Activated CD8-positive, alpha-beta memory T cell treated with anti-CD3 and anti-CD28 coated beads, Interleukin-2, amount 10 ng/mL, durations not matched to agents 7 days and 5 days (primary cell): ENCODE results near the gene LDLRAD4. TPM values are rescaled to one million over a fixed set of nuclear protein-coding genes. Genes with fewer than 3 reads are reported as not detected.

ENCODE experiments used
- ATAC-seq: fragments of 150-1000 bp; cut with Tn5 transposase; one replicate; pipeline ENCODE4 v1.10.0; 2021; ENCODE audit warnings: moderate library complexity
- CTCF ChIA-PET: fragments of 350-600 bp; sonication (Branson Sonifier 250); formaldehyde crosslinking; loops from one replicate; lab custom pipeline; 2021; ENCODE audit warnings: antibody characterized with exemption; lab: Charles Lee
- DNase-seq: peaks from one replicate; pipeline ENCODE4 v3.0.0-alpha.2; 2020
- H3K27ac Mint-ChIP-seq: one replicate; pipeline ENCODE4 v1.8.0; 2021; ENCODE audit warnings: mild to moderate bottlenecking, mixed read lengths
- H3K27me3 Mint-ChIP-seq: one replicate; pipeline ENCODE4 v1.8.0; 2021; ENCODE audit warnings: mixed read lengths
- H3K36me3 Mint-ChIP-seq: one replicate; pipeline ENCODE4 v1.8.0; 2021; ENCODE audit warnings: mild to moderate bottlenecking, mixed read lengths
- H3K4me1 Mint-ChIP-seq: one replicate; pipeline ENCODE4 v1.8.0; 2021; ENCODE audit warnings: mixed read lengths
- H3K4me3 Mint-ChIP-seq: one replicate; pipeline ENCODE4 v1.8.0; 2021; ENCODE audit warnings: mild to moderate bottlenecking, moderate library complexity, mixed read lengths
- H3K9me3 Mint-ChIP-seq: one replicate; pipeline ENCODE4 v1.8.0; 2022; ENCODE audit warnings: low read depth, mixed read lengths
- total RNA-seq, 2 experiments: library from RNA; stranded (reverse); gene quantifications; one replicate each; pipeline ENCODE4 v1.2.3, GENCODE V29; 2021

LDLRAD4 gene
- total RNA-seq, 2 experiments from 2014 or later = 33.9 to 44.5 TPM

DNA sequence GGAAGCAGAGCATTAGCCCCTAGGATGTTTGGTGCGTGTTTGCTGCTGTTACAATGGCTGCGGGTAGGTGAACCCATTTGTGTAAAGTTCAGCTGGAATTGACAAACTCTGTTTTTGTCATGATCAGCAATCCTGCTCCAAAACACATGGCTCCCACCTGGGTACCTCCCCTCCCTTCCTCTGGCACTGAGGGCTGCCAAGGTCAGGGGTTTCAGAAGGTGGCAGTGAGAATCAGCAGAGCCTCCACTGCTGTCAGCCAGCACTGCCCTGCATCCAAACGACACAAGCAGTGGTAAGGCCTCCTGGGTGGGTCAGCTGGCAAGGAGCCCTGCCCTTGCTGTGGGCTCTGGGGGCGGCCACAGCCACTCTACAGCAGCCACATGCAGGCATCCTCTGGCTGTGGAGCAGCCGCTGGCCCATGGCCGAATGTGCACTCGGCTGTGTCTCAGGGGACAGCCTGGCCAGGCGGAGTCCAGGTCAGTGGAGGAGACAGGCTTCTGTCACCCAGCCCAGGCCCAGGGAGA, 32.8 kb upstream of the LDLRAD4 start:
- Mint-ChIP-seq H3K4me1 (no peaks in the 10 kb centered on the region), H3K27ac (no peak overlapping the region), H3K4me3 (no peak overlapping the region), H3K36me3 (no peaks in the 10 kb centered on the region), H3K9me3 (no peaks in the 10 kb centered on the region), H3K27me3 (peaks cover 44% of the 10 kb centered on the region)
- ATAC-seq = no peak
- CTCF ChIA-PET = no interaction called here
- DNase-seq = no peak

DNA sequence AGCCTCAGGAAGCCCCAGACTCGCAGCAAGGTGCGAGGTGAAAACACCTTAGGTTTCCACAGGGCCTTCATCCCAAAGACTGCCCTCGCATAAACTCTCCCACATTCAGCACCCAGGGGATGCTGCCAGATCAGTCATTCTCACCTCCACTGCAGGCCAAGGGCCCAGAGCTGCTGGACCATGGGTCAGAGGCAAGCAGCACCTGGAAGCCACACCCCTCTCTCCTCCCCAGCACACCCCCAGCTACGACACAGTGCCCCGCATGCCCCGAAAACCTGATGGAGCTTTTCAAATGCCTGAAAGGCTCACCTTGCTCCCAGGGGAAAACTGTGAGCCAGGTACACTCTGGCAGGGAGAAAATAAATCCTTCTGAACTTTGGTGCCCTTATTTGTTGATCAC, 31.9 kb upstream of the LDLRAD4 start:
- no peak for ATAC-seq
- no peak overlapping the region for H3K27ac Mint-ChIP-seq
- peaks cover 41% of the 10 kb centered on the region for H3K27me3 Mint-ChIP-seq
- no peak overlapping the region for H3K4me3 Mint-ChIP-seq
- no peaks in the 10 kb centered on the region for H3K36me3 Mint-ChIP-seq
- no peaks in the 10 kb centered on the region for H3K9me3 Mint-ChIP-seq
- no peak for DNase-seq
- no peaks in the 10 kb centered on the region for H3K4me1 Mint-ChIP-seq
- CTCF ChIA-PET = interaction anchor here (1.1 kb wide), 1 partner anchor 28 kb away, joined by 4 read pairs; no protein-coding TSS in a partner anchor

DNA sequence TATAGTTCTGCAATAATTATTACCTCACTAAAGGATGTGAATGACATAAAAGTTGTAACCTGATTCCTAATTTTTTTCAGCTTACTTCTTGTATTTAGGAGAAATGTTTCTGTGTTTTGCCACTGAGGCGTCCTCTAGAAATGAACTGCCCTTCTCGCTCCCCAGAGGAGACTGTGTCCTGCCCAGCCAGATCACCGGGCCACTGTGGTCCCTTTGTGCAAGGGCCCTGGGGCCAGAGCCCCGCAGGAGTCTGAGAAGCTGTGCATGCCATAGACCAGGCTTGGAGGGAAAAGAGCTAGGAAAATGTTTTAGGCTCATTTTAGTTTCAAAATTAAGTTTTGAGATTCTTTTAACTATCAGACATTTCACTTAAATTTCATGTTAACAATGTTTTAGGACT, 31.1 kb upstream of the LDLRAD4 start:
- CTCF ChIA-PET = interaction anchor here (1.1 to 1.4 kb wide), 2 partner anchors 8 to 28 kb away, joined by 3 to 4 read pairs; no protein-coding TSS in a partner anchor
- ATAC-seq (no peak), DNase-seq (no peak)
- Mint-ChIP-seq H3K9me3 (no peaks in the 10 kb centered on the region), H3K27ac (no peak overlapping the region), H3K27me3 (peaks cover 34% of the 10 kb centered on the region), H3K4me3 (no peak overlapping the region), H3K36me3 (no peaks in the 10 kb centered on the region), H3K4me1 (no peaks in the 10 kb centered on the region)

DNA sequence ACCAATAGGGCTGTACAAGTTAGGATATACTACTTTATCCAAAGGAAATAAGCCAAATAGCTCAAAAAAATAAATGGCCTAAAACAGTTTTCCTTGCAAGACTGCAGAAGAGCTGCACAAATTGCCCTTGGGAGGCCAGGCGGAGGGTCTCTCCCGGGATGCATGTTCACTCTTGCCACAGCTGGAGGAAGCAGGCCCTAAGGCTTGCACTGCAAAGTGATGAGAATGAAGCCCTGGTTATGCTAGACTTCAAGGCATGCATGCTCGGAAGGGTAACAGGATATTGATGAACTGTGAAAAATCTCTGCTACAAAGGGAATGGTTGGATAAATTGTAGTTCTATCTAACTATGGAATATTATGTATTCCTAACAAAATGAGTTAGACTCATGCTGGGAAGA, 27.5 kb upstream of the LDLRAD4 start:
- Mint-ChIP-seq H3K36me3 (no peaks in the 10 kb centered on the region), H3K4me1 (no peaks in the 10 kb centered on the region), H3K9me3 (no peaks in the 10 kb centered on the region), H3K4me3 (no peak overlapping the region), H3K27me3 (peaks cover 45% of the 10 kb centered on the region), H3K27ac (no peak overlapping the region)
- CTCF ChIA-PET = no interaction called here
- no peak for DNase-seq
- ATAC-seq = no peak

DNA sequence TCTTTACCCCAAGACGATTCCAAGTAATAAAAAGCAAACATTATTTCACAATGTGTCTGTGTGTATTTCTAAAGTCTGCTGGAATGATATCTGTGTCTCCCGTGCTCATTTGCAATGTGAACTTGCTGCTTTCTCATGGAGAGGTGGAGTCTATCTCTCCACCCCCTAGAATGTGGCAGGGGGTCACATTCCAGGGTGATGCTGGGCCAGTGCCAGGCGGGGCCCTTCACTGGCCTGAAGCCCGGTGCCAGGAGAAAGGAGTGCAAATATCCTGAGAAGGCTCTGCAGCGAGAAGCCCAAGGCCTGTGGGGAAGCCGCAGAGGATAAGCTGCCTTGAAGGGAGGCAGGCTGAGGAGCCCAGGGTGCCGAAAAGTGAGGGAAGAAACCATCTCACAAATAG, 26.8 kb upstream of the LDLRAD4 start:
- no peaks in the 10 kb centered on the region for H3K36me3 Mint-ChIP-seq
- H3K27ac Mint-ChIP-seq = no peak overlapping the region
- no peak overlapping the region for H3K4me3 Mint-ChIP-seq
- CTCF ChIA-PET = no interaction called here
- ATAC-seq = no peak
- H3K27me3 Mint-ChIP-seq = peaks cover 50% of the 10 kb centered on the region
- no peak for DNase-seq
- no peaks in the 10 kb centered on the region for H3K9me3 Mint-ChIP-seq
- H3K4me1 Mint-ChIP-seq = no peaks in the 10 kb centered on the region

DNA sequence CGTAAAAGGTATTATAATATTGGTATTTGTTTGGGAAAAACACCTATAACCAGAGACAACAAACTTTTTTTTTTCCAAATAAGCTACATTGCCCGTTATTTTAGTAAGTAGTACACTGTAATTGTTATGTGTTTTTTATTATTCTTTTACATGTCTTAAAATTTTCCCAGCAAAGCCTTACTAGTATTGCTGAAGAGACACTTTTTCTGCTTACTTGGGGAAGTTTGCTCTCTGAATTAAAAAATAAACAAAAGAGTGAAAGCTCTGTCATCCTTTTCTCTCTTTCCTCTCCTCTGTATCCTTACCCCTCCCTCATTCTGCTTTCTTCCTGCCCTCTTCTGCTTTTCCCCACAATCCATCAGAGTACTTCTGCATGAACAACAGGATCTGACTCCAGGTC, 25.6 kb upstream of the LDLRAD4 start:
- Mint-ChIP-seq H3K4me1 (no peaks in the 10 kb centered on the region), H3K27me3 (peaks cover 53% of the 10 kb centered on the region), H3K27ac (no peak overlapping the region), H3K36me3 (no peaks in the 10 kb centered on the region), H3K9me3 (no peaks in the 10 kb centered on the region), H3K4me3 (no peak overlapping the region)
- CTCF ChIA-PET = no interaction called here
- DNase-seq (no peak), ATAC-seq (no peak)

DNA sequence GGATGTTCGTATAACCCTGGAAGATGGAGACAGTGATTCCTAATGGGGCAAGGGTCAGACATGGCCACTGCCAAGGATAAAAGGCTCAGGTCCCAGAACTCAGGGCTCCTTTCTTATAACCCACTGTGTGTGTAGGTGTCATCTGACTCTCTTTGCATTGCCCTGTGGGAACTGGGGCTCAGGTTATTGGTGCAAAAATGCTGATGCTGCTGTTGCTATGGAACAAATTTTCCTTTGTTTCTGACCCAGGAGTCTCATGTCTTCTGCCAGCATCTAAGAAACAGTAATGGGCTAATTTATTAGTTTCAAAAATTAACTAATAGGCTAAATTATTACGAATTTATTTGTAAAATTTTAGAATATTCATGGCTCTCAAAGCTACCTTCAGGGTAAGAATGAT, 24.3 kb upstream of the LDLRAD4 start:
- Mint-ChIP-seq H3K4me3 (no peak overlapping the region), H3K36me3 (peaks cover 1% of the 10 kb centered on the region), H3K27ac (no peak overlapping the region), H3K9me3 (peaks cover 4% of the 10 kb centered on the region), H3K27me3 (peaks cover 57% of the 10 kb centered on the region), H3K4me1 (no peaks in the 10 kb centered on the region)
- CTCF ChIA-PET = no interaction called here
- ATAC-seq (no peak), DNase-seq (no peak)

DNA sequence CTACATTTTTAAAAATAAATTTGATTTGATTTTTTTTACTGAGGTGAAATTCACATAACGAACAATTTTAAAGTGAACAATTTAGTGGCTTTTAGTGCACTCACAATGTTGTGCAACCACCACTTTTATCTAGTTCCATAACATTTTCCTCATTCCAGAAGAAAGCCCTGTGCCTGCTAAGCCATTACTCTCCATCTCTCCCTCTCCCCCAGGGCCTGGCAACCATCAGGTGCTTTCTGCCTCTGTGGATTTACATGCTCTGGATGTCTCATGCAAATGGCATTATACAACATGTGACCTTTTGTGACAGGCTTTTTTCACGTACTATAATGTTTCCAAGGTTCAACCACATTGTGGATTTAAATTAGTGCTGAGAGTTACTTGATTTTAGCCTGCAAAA, 19.9 kb upstream of the LDLRAD4 start:
- Mint-ChIP-seq H3K4me1 (no peaks in the 10 kb centered on the region), H3K9me3 (peaks cover 10% of the 10 kb centered on the region), H3K27ac (no peak overlapping the region), H3K27me3 (peaks cover 50% of the 10 kb centered on the region), H3K4me3 (no peak overlapping the region), H3K36me3 (peaks cover 7% of the 10 kb centered on the region)
- no peak for DNase-seq
- ATAC-seq = no peak
- CTCF ChIA-PET = no interaction called here

DNA sequence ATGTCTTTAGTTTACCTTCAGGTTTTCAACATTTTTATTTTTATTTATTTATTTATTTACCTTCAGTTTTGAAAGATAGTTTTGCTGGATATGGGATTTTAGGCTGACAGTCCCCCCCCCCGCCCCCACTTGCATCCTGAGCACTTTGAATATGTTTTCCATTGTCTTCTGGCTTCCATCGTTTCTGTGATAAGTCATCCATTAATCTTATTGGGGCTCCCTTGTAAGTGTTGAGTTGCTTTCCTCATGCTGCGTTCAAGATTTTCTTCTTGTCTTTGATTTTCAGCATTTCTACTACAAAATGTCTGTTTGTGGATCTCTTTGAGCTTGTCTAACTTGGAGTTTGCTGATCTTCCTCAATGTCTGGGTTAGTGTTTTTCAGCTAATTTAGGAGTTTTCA, 19.4 kb upstream of the LDLRAD4 start:
- Mint-ChIP-seq H3K27me3 (peaks cover 50% of the 10 kb centered on the region), H3K27ac (no peak overlapping the region)

DNA sequence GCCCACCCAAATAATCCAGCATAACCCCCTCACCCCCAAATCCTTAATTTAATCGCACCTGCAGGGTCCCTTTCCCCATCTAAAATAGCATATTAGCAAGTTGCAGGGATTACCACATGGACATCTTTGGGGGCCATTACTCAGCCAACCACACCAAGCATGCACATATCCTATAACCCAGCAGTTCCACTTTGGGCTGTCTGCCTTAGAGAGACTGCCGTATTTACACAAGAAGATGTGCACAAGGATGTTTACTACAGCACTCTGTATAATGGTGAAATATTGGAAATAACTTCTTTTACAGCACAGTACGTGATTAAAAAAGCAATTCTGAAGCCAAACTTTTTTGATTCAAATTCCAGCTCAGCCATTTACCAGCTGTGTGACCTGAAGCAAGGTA, 17.3 kb upstream of the LDLRAD4 start:
- DNase-seq (no peak), ATAC-seq (no peak)
- CTCF ChIA-PET = interaction anchor here (1.5 kb wide), 1 partner anchor 15 kb away, joined by 3 read pairs; no protein-coding TSS in a partner anchor
- Mint-ChIP-seq H3K9me3 (peaks cover 10% of the 10 kb centered on the region), H3K4me3 (no peak overlapping the region), H3K27ac (no peak overlapping the region), H3K4me1 (no peaks in the 10 kb centered on the region), H3K36me3 (peaks cover 7% of the 10 kb centered on the region), H3K27me3 (peaks cover 58% of the 10 kb centered on the region)

More for the DNA sequence above, 19.4 kb upstream of the LDLRAD4 start:
- no peak for DNase-seq
- peaks cover 10% of the 10 kb centered on the region for H3K9me3 Mint-ChIP-seq
- CTCF ChIA-PET = no interaction called here
- H3K36me3 Mint-ChIP-seq = peaks cover 7% of the 10 kb centered on the region
- H3K4me1 Mint-ChIP-seq = no peaks in the 10 kb centered on the region
- H3K4me3 Mint-ChIP-seq = no peak overlapping the region
- no peak for ATAC-seq

DNA sequence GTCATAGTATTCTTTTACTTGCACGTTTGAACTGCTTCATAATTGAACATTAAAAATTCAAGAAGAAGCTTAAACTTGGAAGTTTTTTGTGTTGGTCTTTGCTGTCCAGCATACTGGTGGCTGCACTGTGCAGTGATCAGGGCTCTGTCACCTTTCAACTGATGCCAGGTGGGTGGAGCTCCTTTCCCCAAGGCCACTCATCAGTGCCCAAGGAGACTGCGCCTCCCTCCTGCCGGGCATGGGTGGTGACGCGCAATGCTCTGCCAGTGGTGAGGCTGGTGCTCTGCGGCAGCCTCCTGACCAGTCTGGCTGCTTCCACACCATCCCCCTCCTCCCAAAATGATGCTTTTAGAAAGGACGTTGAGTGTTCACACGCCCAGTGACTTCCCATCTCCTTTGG, 16.0 kb upstream of the LDLRAD4 start:
- no peak overlapping the region for H3K4me3 Mint-ChIP-seq
- DNase-seq (no peak), ATAC-seq (no peak)
- CTCF ChIA-PET = no interaction called here
- peaks cover 10% of the 10 kb centered on the region for H3K9me3 Mint-ChIP-seq
- H3K27me3 Mint-ChIP-seq = peaks cover 57% of the 10 kb centered on the region
- H3K36me3 Mint-ChIP-seq = peaks cover 7% of the 10 kb centered on the region
- no peak overlapping the region for H3K27ac Mint-ChIP-seq
- peaks cover 5% of the 10 kb centered on the region for H3K4me1 Mint-ChIP-seq

DNA sequence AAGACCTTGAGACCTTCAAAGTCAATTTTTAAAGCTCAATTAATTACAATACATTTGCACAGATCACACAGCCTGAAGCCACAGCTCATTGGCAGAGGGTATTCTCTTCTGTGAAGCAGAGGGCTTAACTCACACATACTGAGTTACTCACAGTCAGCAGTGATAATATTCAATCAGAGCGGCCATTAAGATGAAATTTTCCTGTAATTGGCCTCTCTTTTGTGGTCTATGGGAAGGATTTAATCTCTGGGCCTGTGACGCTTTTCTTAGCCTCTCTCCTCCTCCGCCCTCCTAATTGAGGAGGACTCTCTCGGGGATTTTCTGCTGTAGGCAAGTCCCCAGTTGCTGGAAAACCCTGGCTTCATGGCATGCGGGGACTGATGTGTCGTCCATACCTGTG, 12.3 kb upstream of the LDLRAD4 start:
- no peak for ATAC-seq
- DNase-seq = no peak
- Mint-ChIP-seq H3K9me3 (no peaks in the 10 kb centered on the region), H3K27ac (no peak overlapping the region), H3K4me3 (no peak overlapping the region), H3K4me1 (peaks cover 6% of the 10 kb centered on the region), H3K36me3 (no peaks in the 10 kb centered on the region), H3K27me3 (peaks cover 52% of the 10 kb centered on the region)
- CTCF ChIA-PET = no interaction called here

DNA sequence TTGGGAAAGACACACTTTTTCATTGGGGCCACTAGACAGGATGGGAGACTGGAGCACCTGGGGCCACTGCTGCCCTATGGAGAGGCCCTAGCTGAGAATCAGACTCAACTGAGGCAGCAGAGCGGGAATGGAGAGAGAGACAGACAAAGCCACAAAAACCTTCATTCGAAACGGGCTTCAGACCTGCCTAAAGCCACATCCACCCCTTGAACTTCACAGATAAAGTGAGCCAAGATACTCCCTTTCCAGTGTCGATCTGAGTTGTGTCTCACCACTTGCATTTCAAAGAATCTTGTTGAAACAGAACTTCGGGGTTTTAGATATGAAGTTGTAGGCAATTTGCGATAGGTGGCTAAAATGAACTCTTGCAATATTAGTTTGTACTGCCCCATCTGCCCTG, 11.3 kb upstream of the LDLRAD4 start:
- ATAC-seq (no peak), DNase-seq (no peak)
- H3K9me3 Mint-ChIP-seq = no peaks in the 10 kb centered on the region
- no peak overlapping the region for H3K4me3 Mint-ChIP-seq
- peaks cover 6% of the 10 kb centered on the region for H3K4me1 Mint-ChIP-seq
- CTCF ChIA-PET = no interaction called here
- H3K36me3 Mint-ChIP-seq = no peaks in the 10 kb centered on the region
- H3K27ac Mint-ChIP-seq = no peak overlapping the region
- peaks cover 53% of the 10 kb centered on the region for H3K27me3 Mint-ChIP-seq

DNA sequence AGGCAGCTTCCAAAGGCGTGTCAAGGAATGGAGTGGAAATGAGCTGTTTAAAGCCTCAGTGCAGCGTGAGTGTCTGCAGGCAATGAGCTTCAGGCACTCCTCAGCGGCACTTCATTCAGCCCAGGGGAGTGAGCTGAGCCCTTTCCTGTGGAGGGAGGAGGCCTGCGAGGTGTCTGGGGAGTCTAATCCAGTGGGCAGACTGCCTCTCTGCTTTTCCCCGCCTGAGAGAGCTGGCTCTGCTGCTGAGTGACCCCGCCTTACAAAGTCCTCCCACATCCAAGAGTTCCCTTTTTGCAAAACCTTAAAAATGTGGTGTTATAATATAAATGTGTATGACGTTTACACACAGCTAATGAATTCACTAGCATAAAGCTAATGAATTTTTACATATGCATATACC, 7.0 kb upstream of the LDLRAD4 start:
- CTCF ChIA-PET = no interaction called here
- ATAC-seq (no peak), DNase-seq (no peak)
- Mint-ChIP-seq H3K36me3 (no peaks in the 10 kb centered on the region), H3K27ac (no peak overlapping the region), H3K4me1 (peaks cover 11% of the 10 kb centered on the region), H3K27me3 (peaks cover 62% of the 10 kb centered on the region), H3K4me3 (no peak overlapping the region), H3K9me3 (no peaks in the 10 kb centered on the region)
